Smooth muscle cell (in vitro differentiated cells): ENCODE results near the gene ZACN. TPM values are rescaled to one million over a fixed set of nuclear protein-coding genes. Genes with fewer than 3 reads are reported as not detected.

Source experiments
- DNase-seq: peaks from one replicate; lab custom pipeline; 2025; ENCODE audit not compliant: unreplicated experiment; lab: John Stamatoyannopoulos, UW
- H2AFZ ChIP-seq: fragments of 200-600 bp; sonication (generic); 2 replicates; pipeline ENCODE4 v1.6.0; 2016; ENCODE audit warnings: antibody characterized with exemption, low read depth, mild to moderate bottlenecking
- H3F3A ChIP-seq: fragments of 200-600 bp; sonication (generic); 2 replicates; pipeline ENCODE4 v1.6.0; 2017; ENCODE audit warnings: antibody characterized with exemption, low read depth
- H3K27ac ChIP-seq: fragments of 200-600 bp; sonication (generic); 2 replicates; pipeline ENCODE4 v1.5.1; 2016; ENCODE audit warnings: low read depth, mild to moderate bottlenecking
- H3K27me3 ChIP-seq: fragments of 200-600 bp; sonication (generic); 2 replicates; pipeline ENCODE4 v1.6.1; 2016; ENCODE audit warnings: low read depth, mild to moderate bottlenecking
- H3K36me3 ChIP-seq: fragments of 200-600 bp; sonication (generic); 2 replicates; pipeline ENCODE4 v1.5.1; 2016; ENCODE audit warnings: low read depth
- H3K4me1 ChIP-seq: fragments of 200-600 bp; sonication (generic); 2 replicates; pipeline ENCODE4 v1.5.1; 2016; ENCODE audit warnings: low read depth
- H3K4me2 ChIP-seq: fragments of 200-600 bp; sonication (generic); 2 replicates; pipeline ENCODE4 v1.6.0; 2016; ENCODE audit warnings: mild to moderate bottlenecking
- H3K4me3 ChIP-seq: fragments of 200-600 bp; sonication (generic); 2 replicates; pipeline ENCODE4 v1.5.1; 2016; ENCODE audit warnings: mild to moderate bottlenecking
- H3K79me2 ChIP-seq: fragments of 200-600 bp; sonication (generic); 2 replicates; pipeline ENCODE4 v1.6.0; 2016; ENCODE audit warnings: low read depth, mild to moderate bottlenecking
- H3K9ac ChIP-seq: fragments of 200-600 bp; sonication (generic); 2 replicates; pipeline ENCODE4 v1.6.0; 2016; ENCODE audit warnings: low read depth
- H3K9me3 ChIP-seq: fragments of 200-600 bp; sonication (generic); replicated peaks from 2 replicates; pipeline ENCODE4 v1.5.1; 2016; ENCODE audit warnings: low read depth
- H4K20me1 ChIP-seq: fragments of 200-600 bp; sonication (generic); 2 replicates; pipeline ENCODE4 v1.6.0; 2016; ENCODE audit warnings: low read depth
- WGBS: methylation state at CpG from one replicate; pipeline ENCODE4 v1.1.7; 2016; ENCODE audit warnings: low lambda C conversion rate; 5-methylcytosine and 5-hydroxymethylcytosine counted together
- polyA plus RNA-seq: library from polyadenylated mRNA; unstranded; fragments of >200 nt; fragmentation: Nextera tagmentation; extraction: Ambion mirVana; gene quantifications from 2 replicates; pipeline ENCODE4 v1.2.1, GENCODE V29; 2016
- total RNA-seq: library from RNA; depleted of rRNA; stranded (reverse); fragments of >200 nt; gene quantifications from 2 replicates; pipeline ENCODE4 v1.2.3, GENCODE V29; 2014
- TF ChIP-seq, protein P1 (sequence below): fragments of 200-600 bp; sonication (generic); IDR thresholded peaks from 2 replicates; pipeline ENCODE4 v1.5.1; 2017; ENCODE audit warnings: borderline replicate concordance, mild to moderate bottlenecking, antibody characterized with exemption; ENCODE audit not compliant: insufficient read depth, poor library complexity, severe bottlenecking

The ZACN gene
- total and polyA plus RNA-seq, 2 experiments from 2014 or later: 3.4 TPM; not detected in 1

DNA sequence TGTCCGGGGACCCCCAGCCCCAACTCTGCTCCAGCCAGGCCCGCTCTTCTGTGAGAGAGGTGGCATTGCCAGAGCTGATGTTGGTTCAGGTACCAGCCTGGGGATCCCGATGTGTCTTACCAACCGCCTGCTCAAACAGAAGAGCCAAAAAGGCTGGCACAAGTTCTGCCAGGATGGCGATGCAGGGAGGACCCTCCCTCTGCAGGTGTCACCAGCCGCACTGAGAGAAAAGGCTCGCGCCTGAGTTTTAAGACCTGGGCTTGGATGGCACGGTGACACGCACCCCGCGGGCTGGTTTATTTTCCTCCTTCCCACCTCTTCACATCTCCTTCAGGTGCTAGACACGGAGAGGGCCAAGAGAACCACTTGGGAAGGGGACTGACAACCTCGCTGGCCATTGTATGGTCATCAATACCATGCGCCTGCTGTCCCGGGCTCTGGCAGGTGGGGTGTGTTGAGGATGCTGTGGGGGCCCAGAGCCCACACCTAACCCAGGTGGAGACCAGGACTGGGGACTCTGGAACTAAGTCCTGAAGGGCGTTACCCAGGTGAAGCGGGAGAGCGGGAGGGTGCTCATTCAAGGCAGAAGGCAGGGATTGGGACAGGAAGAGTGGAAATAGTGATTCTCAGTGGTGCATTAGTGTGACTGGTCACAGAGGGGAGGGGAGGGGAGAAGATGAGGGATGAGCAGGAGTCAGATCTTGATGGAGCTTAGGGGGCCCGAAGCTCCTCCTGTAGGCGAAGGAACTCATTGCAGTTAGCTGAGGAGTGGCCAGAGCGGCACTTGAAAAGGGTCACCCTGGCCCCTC is 45.8 kb downstream of the ZACN start:
- H3K4me1 ChIP-seq: no peaks in the 10 kb centered on the region
- H3K79me2 ChIP-seq: no peaks in the 10 kb centered on the region
- WGBS: 90% methylated on average over 21 of the region's 22 CpGs
- DNase-seq: no peak
- H3K36me3 ChIP-seq: no peaks in the 10 kb centered on the region
- TF ChIP-seq, protein P1, sequence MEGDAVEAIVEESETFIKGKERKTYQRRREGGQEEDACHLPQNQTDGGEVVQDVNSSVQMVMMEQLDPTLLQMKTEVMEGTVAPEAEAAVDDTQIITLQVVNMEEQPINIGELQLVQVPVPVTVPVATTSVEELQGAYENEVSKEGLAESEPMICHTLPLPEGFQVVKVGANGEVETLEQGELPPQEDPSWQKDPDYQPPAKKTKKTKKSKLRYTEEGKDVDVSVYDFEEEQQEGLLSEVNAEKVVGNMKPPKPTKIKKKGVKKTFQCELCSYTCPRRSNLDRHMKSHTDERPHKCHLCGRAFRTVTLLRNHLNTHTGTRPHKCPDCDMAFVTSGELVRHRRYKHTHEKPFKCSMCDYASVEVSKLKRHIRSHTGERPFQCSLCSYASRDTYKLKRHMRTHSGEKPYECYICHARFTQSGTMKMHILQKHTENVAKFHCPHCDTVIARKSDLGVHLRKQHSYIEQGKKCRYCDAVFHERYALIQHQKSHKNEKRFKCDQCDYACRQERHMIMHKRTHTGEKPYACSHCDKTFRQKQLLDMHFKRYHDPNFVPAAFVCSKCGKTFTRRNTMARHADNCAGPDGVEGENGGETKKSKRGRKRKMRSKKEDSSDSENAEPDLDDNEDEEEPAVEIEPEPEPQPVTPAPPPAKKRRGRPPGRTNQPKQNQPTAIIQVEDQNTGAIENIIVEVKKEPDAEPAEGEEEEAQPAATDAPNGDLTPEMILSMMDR: peak; percentile 12
- no peaks in the 10 kb centered on the region for H4K20me1 ChIP-seq
- H3K27me3 ChIP-seq: peaks cover 8% of the 10 kb centered on the region
- H3K9ac ChIP-seq: no peak overlapping the region
- H3F3A ChIP-seq: no peaks in the 10 kb centered on the region
- H3K4me3 ChIP-seq: no peak overlapping the region
- no peak overlapping the region for H3K27ac ChIP-seq
- no peaks in the 10 kb centered on the region for H3K9me3 ChIP-seq
- H2AFZ ChIP-seq: no peak overlapping the region
- no peak overlapping the region for H3K4me2 ChIP-seq

- Histone ChIP-seq H3K27ac (no peak overlapping the region), H3K9me3 (no peaks in the 10 kb centered on the region), H3K4me2 (no peak overlapping the region), H3K4me1 (no peaks in the 10 kb centered on the region), H3F3A (no peaks in the 10 kb centered on the region), H3K4me3 (no peak overlapping the region), H3K27me3 (peaks cover 14% of the 10 kb centered on the region), H3K79me2 (no peaks in the 10 kb centered on the region), H3K36me3 (no peaks in the 10 kb centered on the region), H2AFZ (no peak overlapping the region), H3K9ac (no peak overlapping the region), H4K20me1 (no peaks in the 10 kb centered on the region)
- no peak for DNase-seq
- WGBS: 84% methylated on average over 5 of the region's 5 CpGs
- TF ChIP-seq, protein P1: no peak
These were observed 46.4 kb downstream of the ZACN start for GRCh38 chr17:76125391-76125675.

DNA sequence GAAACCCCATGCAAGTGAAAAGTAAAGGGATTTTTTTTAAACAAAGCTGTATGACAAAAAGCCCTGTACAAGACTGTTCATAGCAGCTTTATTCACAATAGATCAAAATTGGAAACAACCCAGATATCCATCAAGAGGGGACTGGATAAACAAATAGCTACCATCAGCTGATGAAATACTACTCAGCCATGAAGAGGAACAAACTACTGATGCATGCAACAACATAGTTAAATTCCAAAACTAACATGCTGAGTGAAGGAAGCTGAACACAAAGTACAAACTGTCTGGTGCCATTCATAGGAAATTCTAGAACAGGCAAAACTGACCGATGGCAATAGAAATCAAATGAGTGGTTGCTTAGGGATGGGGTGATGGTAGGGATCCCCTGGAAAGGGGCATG is 46.9 kb downstream of the ZACN start:
- no peak overlapping the region for H3K9ac ChIP-seq
- H3F3A ChIP-seq: no peaks in the 10 kb centered on the region
- no peak overlapping the region for H3K4me3 ChIP-seq
- H3K4me2 ChIP-seq: no peak overlapping the region
- no peak overlapping the region for H3K27ac ChIP-seq
- peaks cover 19% of the 10 kb centered on the region for H3K27me3 ChIP-seq
- no peaks in the 10 kb centered on the region for H3K9me3 ChIP-seq
- no peak for DNase-seq
- TF ChIP-seq, protein P1: no peak
- H2AFZ ChIP-seq: no peak overlapping the region
- no peaks in the 10 kb centered on the region for H3K36me3 ChIP-seq
- H3K79me2 ChIP-seq: no peaks in the 10 kb centered on the region
- 93% methylated on average over 1 of the region's 1 CpG for WGBS
- no peaks in the 10 kb centered on the region for H4K20me1 ChIP-seq
- H3K4me1 ChIP-seq: no peaks in the 10 kb centered on the region

GRCh38 chr17:76130473-76130872 is 51.5 kb downstream of the ZACN start:
- Histone ChIP-seq H3K9ac (no peak overlapping the region), H3K4me3 (no peak overlapping the region), H4K20me1 (no peaks in the 10 kb centered on the region), H3K9me3 (no peaks in the 10 kb centered on the region), H2AFZ (no peak overlapping the region), H3K4me2 (no peak overlapping the region), H3F3A (no peaks in the 10 kb centered on the region), H3K36me3 (no peaks in the 10 kb centered on the region), H3K27me3 (peaks cover 65% of the 10 kb centered on the region), H3K4me1 (peaks cover 23% of the 10 kb centered on the region), H3K79me2 (no peaks in the 10 kb centered on the region), H3K27ac (no peak overlapping the region)
- DNase-seq: no peak
- WGBS: 76% methylated on average over 11 of the region's 13 CpGs
- TF ChIP-seq, protein P1: no peak
